T-helper 1 cell treated with Interleukin-12 subunit alpha and Interleukin-12 subunit beta and Interleukin-4 antibody, amounts not matched to agents 30 ng/mL and 1 ng/mL, for 36 hours (primary cell): ENCODE results near the gene SPAG16. TPM values are rescaled to one million over a fixed set of nuclear protein-coding genes. Genes with fewer than 3 reads are reported as not detected.
"Not testable (repeated sequence)": the region's sequence is repeated elsewhere in the genome, so short reads cannot be mapped to it uniquely, and the experiment has no call there.

Experiments used
- intact Hi-C: fragments of 100-400 bp; cut with micrococcal nuclease; formaldehyde crosslinking; loops from one replicate; pipeline ENCODE4 v1.15.1; 2024
- total RNA-seq: library from RNA; stranded (reverse); gene quantifications from 2 replicates; pipeline ENCODE4 v1.2.3, GENCODE V29; 2022

SPAG16 gene
- total RNA-seq, 1 donor from 2014 or later: 6.5 TPM

- intact Hi-C loops: no loop called here
These were observed 92.4 kb downstream of the SPAG16 start for GRCh38 chr2:213376644-213377043.

GRCh38 chr2:213407027-213407426, 122.8 kb downstream of the SPAG16 start:
- intact Hi-C loops: not testable (repeated sequence)

- intact Hi-C loops: not testable (repeated sequence)
These were observed 124.3 kb downstream of the SPAG16 start for GRCh38 chr2:213408426-213409070.

GRCh38 chr2:213410687-213411086, 126.4 kb downstream of the SPAG16 start:
- intact Hi-C loops: not testable (repeated sequence)

- intact Hi-C loops: no loop called here
These were observed 127.5 kb downstream of the SPAG16 start for GRCh38 chr2:213411582-213412289.

DNA sequence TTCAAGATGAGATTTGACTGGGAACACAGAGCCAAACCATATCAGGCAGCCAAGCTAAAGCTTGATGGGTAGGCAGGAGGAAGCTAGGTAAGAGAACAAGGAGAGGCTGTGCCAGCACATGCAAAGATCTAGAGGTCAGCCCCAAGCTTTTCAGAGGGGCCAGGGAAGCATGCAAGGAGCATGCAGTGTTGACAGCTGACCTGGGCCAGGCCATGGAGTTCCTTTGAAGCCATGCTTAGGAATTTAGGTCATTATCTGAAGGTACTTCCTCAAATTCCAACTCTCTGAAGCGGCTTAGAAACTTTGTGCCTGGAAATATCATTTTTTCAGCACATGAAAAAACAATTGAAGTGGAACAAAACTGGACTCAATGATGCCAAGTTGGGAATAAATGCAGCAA, 130.8 kb downstream of the SPAG16 start:
- intact Hi-C loops: no loop called here

- intact Hi-C loops: no loop called here
These were observed 132.6 kb downstream of the SPAG16 start for GRCh38 chr2:213416832-213417231.

- intact Hi-C loops: no loop called here
These were observed 135.7 kb downstream of the SPAG16 start for GRCh38 chr2:213419980-213420379.

DNA sequence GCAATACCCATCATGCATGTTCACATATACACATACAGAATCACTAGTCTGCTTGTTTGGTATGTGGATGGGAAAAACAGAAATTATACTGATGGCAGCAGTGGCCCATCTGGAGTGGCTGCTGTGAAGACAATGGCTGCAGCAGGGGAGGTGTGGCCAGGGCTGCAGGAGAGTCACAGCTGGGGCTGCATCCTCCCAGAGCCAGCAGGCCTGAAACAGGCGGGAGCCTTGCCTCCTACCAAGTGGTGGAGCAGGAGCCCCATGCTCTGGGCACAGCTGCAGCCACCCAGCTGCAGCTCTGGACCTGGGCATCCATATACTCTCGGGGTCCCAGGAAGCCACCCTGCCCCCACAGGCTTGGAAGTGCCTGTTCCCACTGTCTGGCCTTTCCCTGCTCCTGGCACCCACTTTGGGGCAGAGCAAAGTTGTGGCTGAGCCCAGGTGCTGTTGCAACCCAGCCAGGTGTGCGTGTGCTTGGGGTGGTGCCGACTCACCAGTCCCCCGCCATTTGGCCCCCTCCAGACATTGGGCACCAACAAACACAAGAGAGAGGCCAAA, 136.6 kb downstream of the SPAG16 start:
- intact Hi-C loops: no loop called here

DNA sequence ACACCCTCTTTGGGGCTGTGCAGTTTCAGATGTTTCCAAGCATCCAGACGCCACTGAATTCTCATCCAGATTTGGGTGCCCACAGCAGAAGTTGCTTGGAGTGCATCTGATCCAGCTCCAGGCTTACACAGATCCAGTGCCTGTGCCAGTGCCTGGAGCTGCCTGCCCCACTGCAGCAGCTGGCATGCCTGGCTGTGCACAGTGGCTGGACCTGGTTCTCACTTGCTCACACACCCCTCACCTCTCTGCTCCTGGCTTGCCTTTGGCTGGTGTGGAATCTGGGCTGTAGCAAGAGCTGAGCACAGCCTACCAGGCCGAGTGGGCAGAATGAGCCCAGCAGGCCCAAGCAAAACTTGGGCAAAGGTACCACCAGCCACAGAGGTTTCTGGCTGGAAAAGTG, 137.9 kb downstream of the SPAG16 start:
- intact Hi-C loops: no loop called here

DNA sequence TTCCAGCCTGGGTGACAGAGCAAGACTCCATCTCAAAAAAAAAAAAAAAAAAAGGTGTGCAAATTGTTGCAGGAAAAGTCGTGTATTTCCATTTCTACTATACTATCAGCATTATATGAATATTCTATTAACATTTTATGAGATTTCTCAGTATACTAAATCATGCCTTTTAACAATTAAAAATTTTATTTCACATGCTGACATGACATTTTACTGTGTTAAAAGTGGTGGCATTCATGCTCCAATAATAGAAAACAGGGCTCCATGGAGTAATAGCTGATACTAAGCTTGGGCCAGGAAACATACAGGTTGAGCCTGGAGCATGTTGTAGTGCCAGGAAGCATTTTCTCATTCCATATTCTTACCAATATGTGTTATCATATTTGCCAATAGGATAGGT, 141.4 kb downstream of the SPAG16 start:
- intact Hi-C loops: no loop called here

DNA sequence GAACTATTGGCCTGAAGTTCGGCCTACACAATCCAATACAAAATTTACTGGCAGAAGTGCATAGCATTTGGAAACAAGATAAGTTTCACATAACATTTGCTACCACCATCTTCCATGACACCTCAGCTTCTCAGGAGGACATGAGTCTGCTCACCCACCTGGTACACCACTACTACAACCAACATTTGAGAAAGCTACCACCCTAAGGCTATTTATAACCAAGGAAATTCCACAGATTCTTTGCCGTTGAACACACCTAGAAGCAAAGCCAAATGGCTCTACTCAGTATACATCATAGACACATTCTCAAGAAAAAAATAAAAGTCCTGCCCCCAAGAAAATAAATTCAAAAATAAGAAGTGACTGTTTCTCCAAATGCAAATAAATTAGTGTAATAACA, 145.3 kb downstream of the SPAG16 start:
- intact Hi-C loops: no loop called here

DNA sequence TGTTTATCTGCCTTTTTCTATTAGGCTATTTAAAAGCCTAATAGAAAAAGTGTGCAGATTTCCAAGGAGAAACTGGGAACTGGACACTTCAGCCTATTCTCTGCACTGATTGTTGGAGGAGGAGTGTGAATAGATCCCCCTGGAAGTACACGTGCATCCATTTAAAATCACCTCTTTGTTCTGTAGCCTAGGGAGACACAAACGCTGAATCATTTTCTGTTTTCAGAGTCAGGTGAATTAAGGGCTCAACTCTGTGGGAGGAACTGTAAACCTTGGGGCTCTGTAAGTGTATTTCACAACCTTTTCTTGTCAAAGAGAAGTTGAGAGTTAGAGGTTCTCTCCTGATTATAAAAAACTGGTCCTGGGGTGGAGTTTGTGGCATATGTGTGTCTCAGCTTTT, 159.7 kb downstream of the SPAG16 start:
- intact Hi-C loops: no loop called here

DNA sequence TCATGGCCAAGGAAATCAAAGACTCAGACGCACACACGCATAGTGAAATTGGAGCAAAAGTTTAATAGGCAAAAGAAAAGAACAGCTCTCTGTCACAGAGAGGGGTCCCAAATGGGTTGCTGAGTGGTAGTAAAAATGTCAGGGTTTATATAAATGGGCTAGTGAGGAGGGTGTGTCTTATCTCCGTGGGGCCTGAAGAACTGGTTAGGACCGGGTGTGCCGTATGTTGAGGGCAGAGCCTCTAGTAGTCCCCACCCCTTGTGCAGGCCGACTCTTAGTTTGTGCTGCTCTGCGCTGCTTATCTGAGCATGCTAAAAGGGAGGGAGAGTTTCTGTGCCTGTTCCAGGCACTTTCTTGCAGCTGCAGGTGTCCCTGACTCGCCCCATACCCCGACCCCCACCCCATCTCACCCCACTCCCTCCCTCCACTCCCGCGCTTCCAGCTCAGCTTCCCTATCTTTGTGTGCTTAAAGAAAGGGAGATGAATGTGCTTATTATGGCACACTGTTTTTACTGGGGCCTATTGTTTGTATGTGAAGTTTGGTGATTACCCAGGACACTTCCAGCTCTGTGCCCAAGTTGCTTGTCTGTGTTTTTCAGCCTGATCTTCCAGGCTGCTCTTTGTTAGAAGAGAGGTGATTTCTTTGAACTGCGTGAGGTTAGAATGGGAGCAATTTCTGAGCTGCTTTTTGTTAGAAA, 167.4 kb downstream of the SPAG16 start:
- intact Hi-C loops: no loop called here

DNA sequence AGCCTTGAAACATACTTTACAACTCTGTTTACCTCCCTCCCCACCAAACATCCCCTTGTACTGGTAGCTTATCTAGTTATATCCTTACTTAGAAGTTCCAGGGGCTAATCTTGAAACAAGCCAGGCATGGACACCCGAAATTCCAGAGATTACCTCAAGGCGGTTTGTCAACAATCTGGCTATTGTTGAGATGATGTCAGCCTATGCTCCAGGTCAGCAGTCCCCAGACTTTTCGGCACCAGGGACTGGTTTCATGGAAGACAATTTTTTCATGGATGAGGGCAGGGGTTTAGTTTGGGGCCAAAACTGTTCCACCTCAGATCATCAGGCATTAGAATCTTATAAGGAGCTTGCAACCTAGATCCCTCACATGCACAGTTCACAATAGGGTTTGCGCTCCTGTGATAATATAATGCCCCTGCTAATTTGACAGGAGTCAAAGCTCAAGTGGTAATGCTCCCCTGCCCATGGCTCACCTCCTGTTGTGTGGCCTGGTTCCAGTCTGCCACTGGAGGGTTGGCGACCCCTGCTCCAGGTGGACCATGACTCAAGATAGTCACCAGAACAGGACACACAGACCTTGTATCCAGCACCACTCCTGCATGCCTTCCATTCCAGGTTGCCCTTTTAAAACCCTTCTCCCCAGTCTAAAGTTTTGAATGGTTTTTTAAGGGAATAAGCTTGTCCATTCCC, 171.2 kb downstream of the SPAG16 start:
- intact Hi-C loops: no loop called here

DNA sequence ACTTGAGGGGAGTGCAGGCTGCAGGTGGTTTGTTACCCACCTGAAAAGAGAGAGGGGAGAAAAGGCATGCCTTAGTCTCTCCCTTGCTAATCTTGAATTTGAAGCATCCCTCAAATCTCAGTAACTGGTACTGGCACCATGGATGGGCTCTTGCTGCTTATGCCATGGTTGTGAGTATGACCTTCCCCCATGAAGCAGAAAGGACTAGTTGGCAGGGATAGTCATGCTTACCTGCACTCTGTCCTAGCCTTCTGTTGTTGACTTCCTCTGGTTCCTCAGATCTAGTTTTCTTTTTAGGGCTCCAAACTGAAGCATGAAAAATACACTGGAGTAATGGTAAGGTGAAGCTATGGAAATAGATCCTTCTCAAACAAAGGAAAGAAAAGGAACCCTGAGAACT, 191.2 kb downstream of the SPAG16 start:
- intact Hi-C loops: no loop called here

DNA sequence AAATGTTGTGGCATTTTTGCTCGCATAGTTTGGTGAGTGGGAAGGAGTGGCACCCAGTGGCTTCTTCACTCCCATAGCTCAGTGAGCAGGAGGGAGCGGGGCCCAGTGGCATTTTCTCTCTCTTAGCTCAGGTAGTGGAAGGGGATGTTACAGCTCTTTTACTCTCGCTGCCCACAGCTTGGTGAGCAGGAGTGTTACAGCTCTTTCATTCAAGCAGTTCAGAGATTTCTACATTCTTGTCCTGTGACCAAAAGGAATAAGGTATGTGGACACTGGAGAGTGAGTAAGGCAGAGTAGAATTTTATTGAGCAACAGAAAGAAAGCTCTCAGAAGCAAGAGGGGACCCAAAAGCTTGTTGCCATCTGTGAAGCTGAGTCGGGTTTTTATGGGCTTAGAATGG, 192.4 kb downstream of the SPAG16 start:
- intact Hi-C loops: no loop called here

DNA sequence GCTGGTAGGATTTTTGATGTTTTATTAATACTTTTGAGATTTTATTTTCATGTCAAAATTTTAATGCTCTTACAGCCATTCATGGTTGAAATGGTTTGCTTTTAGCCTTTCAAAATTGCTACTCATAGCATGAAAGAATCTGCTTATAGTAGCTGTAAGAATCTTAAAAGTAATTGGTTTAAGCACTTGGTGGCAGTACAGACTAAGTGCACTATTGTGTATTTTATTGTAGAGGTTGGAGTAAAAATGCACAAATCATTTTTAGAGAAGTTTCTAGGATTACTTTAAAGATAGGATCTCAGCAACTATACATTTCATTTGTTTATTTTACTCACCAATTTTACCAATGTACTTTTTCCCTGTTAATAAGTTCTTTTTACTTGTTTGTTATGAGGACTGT, 205.8 kb downstream of the SPAG16 start:
- intact Hi-C loops: no loop called here

GRCh38 chr2:213491376-213491775, 207.1 kb downstream of the SPAG16 start:
- intact Hi-C loops: no loop called here

DNA sequence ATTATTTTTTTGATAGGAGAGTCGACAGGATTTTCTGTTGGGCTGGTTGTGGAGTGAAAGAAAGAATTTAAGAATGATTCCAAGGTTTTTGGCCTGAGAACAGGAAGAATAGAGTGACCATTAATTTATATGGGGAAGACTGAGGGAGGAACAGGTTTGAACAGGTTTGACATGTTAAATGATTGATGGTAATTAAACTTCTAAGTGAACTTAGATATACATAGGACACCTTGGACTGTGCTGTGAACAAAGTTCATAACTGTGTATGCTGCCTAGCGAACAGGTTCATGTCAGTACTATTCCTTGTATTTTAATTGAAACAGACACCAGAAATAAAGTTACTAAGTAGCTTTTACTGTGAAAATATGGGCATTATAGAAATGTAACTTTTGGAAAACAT, 212.0 kb downstream of the SPAG16 start:
- intact Hi-C loops: no loop called here

DNA sequence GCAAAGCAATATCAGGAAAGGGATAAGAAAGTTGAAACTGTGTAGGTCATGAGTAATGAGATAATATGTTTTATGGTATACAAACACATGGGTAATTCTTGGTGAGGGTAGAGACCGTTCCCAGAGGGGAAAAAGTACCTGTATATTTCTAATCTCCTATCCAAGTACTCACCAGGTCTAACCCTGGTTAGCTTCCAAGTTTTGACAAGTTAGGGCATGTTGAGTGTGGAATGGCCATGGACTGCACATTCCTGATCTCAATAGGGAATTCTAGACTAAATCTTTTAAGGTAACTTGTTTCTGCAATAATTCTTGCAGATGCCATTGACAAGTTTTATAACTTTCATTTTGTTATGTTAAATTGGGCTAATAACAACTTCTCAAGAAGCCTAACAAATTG, 216.6 kb downstream of the SPAG16 start:
- intact Hi-C loops: no loop called here

GRCh38 chr2:213524164-213524563, 239.9 kb downstream of the SPAG16 start:
- intact Hi-C loops: no loop called here
